Activated CD4-positive, alpha-beta T cell treated with anti-CD3 and anti-CD28 coated beads for 36 hours (primary cell): Measurements from ENCODE around the gene JARID2. TPM values are rescaled to one million over a fixed set of nuclear protein-coding genes. Genes with fewer than 3 reads are reported as not detected.

Experiments used
- ATAC-seq: fragments of 200-7000 bp; cut with Tn5 transposase; one replicate; pipeline ENCODE4 v1.10.0; 2021; ENCODE audit warnings: mild to moderate bottlenecking, moderate library complexity
- CTCF ChIA-PET: fragments of 350-600 bp; sonication (Branson Sonifier 250); formaldehyde crosslinking; loops from one replicate; lab custom pipeline; 2021; ENCODE audit warnings: antibody characterized with exemption; lab: Charles Lee
- POLR2A ChIA-PET: fragments of 350-600 bp; sonication (Branson Sonifier 250); formaldehyde crosslinking; loops from one replicate; lab custom pipeline; 2021; ENCODE audit warnings: antibody characterized with exemption, inconsistent platforms; lab: Charles Lee
- DNase-seq: peaks from one replicate; pipeline ENCODE4 v3.0.0-alpha.2; 2020
- H3K27ac Mint-ChIP-seq: one replicate; pipeline ENCODE4 v1.8.0; 2021; ENCODE audit warnings: mixed read lengths
- H3K27me3 Mint-ChIP-seq: one replicate; pipeline ENCODE4 v1.8.0; 2021; ENCODE audit warnings: mixed read lengths
- H3K36me3 Mint-ChIP-seq: one replicate; pipeline ENCODE4 v1.8.0; 2021; ENCODE audit warnings: low read depth, mixed read lengths
- H3K4me1 Mint-ChIP-seq: one replicate; pipeline ENCODE4 v1.8.0; 2021; ENCODE audit warnings: mixed read lengths
- H3K4me3 Mint-ChIP-seq: one replicate; pipeline ENCODE4 v1.8.0; 2021; ENCODE audit warnings: mild to moderate bottlenecking, moderate library complexity, mixed read lengths
- H3K9me3 Mint-ChIP-seq: one replicate; pipeline ENCODE4 v1.8.0; 2021; ENCODE audit warnings: low read depth, mixed read lengths
- intact Hi-C, 2 experiments: fragments of 100-400 bp; cut with DNase I in 1 of 2; cut with micrococcal nuclease in 1 of 2; formaldehyde crosslinking; loops; one replicate each; pipeline versions ENCODE4 v1.14.2 to v1.15.1; 2022 to 2024; cut with DNase I, micrococcal nuclease
- total RNA-seq, 2 experiments: library from RNA; stranded (reverse); gene quantifications; one replicate each; pipeline ENCODE4 v1.2.3, GENCODE V29; 2021

The JARID2 gene
- total RNA-seq, 2 experiments from 2014 or later = 43.0 to 48.6 TPM

- intact Hi-C loops = no loop called here
- H3K9me3 Mint-ChIP-seq = no peaks in the 10 kb centered on the region
- H3K4me1 Mint-ChIP-seq = no peaks in the 10 kb centered on the region
- no peak overlapping the region for H3K27ac Mint-ChIP-seq
- H3K4me3 Mint-ChIP-seq = no peak overlapping the region
- no peak for DNase-seq
- H3K27me3 Mint-ChIP-seq = no peaks in the 10 kb centered on the region
- ChIA-PET POLR2A (no interaction called here), CTCF (interaction anchor here (0.8 kb wide), 1 partner anchor 48 kb away, joined by 4 read pairs; no protein-coding TSS in a partner anchor)
- peaks cover 72% of the 10 kb centered on the region for H3K36me3 Mint-ChIP-seq
- ATAC-seq = no peak
Measured at GRCh38 chr6:15503346-15503680, 257.4 kb downstream of the JARID2 start.

- POLR2A ChIA-PET = no interaction called here
- no peak for ATAC-seq
- no peak for DNase-seq
- H3K36me3 Mint-ChIP-seq = peaks cover 71% of the 10 kb centered on the region
- H3K27ac Mint-ChIP-seq = no peak overlapping the region
- no peaks in the 10 kb centered on the region for H3K27me3 Mint-ChIP-seq
- CTCF ChIA-PET = interaction anchor here (0.8 kb wide), 1 partner anchor 47 kb away, joined by 4 read pairs; no protein-coding TSS in a partner anchor
- H3K4me1 Mint-ChIP-seq = peaks cover 2% of the 10 kb centered on the region
- H3K9me3 Mint-ChIP-seq = no peaks in the 10 kb centered on the region
- H3K4me3 Mint-ChIP-seq = no peak overlapping the region
- intact Hi-C loops = no loop called here
Measured at GRCh38 chr6:15504040-15504495, 258.2 kb downstream of the JARID2 start.

- H3K9me3 Mint-ChIP-seq = no peaks in the 10 kb centered on the region
- H3K4me3 Mint-ChIP-seq = no peak overlapping the region
- intact Hi-C loops = no loop called here
- no peak for ATAC-seq
- H3K27ac Mint-ChIP-seq = no peak overlapping the region
- ChIA-PET CTCF (no interaction called here), POLR2A (no interaction called here)
- DNase-seq = no peak
- peaks cover 2% of the 10 kb centered on the region for H3K4me1 Mint-ChIP-seq
- peaks cover 69% of the 10 kb centered on the region for H3K36me3 Mint-ChIP-seq
- H3K27me3 Mint-ChIP-seq = no peaks in the 10 kb centered on the region
Measured at GRCh38 chr6:15504581-15505350, 258.9 kb downstream of the JARID2 start.

- intact Hi-C loops = no loop called here
- Mint-ChIP-seq H3K4me3 (no peak overlapping the region), H3K9me3 (no peaks in the 10 kb centered on the region), H3K27me3 (no peaks in the 10 kb centered on the region), H3K27ac (no peak overlapping the region), H3K4me1 (peaks cover 2% of the 10 kb centered on the region), H3K36me3 (peaks cover 66% of the 10 kb centered on the region)
- DNase-seq = no peak
- CTCF ChIA-PET = no interaction called here
- ATAC-seq = no peak
- POLR2A ChIA-PET = no interaction called here
Measured at GRCh38 chr6:15505463-15505918, 259.6 kb downstream of the JARID2 start.

- Mint-ChIP-seq H3K36me3 (peaks cover 64% of the 10 kb centered on the region), H3K9me3 (no peaks in the 10 kb centered on the region), H3K4me1 (peaks cover 2% of the 10 kb centered on the region), H3K27me3 (no peaks in the 10 kb centered on the region), H3K27ac (no peak overlapping the region), H3K4me3 (no peak overlapping the region)
- ATAC-seq (no peak), DNase-seq (no peak)
- CTCF ChIA-PET = interaction anchor here (0.6 kb wide), 1 partner anchor 61 kb away, joined by 3 read pairs; no protein-coding TSS in a partner anchor
- intact Hi-C loops = no loop called here
- POLR2A ChIA-PET = no interaction called here
Measured at GRCh38 chr6:15506066-15506465, 260.2 kb downstream of the JARID2 start.

- ChIA-PET POLR2A (no interaction called here), CTCF (no interaction called here)
- no peak for ATAC-seq
- Mint-ChIP-seq H3K36me3 (peaks cover 64% of the 10 kb centered on the region), H3K4me3 (no peak overlapping the region), H3K27me3 (no peaks in the 10 kb centered on the region), H3K9me3 (no peaks in the 10 kb centered on the region), H3K4me1 (peaks cover 2% of the 10 kb centered on the region), H3K27ac (no peak overlapping the region)
- intact Hi-C loops = no loop called here
- no peak for DNase-seq
Measured at GRCh38 chr6:15507221-15507620, 261.4 kb downstream of the JARID2 start.

GRCh38 chr6:15507746-15508145 is 261.9 kb downstream of the JARID2 start:
- peaks cover 2% of the 10 kb centered on the region for H3K4me1 Mint-ChIP-seq
- POLR2A ChIA-PET = no interaction called here
- no peaks in the 10 kb centered on the region for H3K27me3 Mint-ChIP-seq
- CTCF ChIA-PET = no interaction called here
- DNase-seq (no peak), ATAC-seq (no peak)
- no peak overlapping the region for H3K27ac Mint-ChIP-seq
- intact Hi-C loops = no loop called here
- H3K4me3 Mint-ChIP-seq = no peak overlapping the region
- peaks cover 66% of the 10 kb centered on the region for H3K36me3 Mint-ChIP-seq
- no peaks in the 10 kb centered on the region for H3K9me3 Mint-ChIP-seq

GRCh38 chr6:15508441-15508871 is 262.6 kb downstream of the JARID2 start:
- DNase-seq (no peak), ATAC-seq (no peak)
- Mint-ChIP-seq H3K36me3 (peaks cover 69% of the 10 kb centered on the region), H3K27me3 (no peaks in the 10 kb centered on the region), H3K4me3 (no peak overlapping the region), H3K4me1 (peaks cover 2% of the 10 kb centered on the region), H3K9me3 (no peaks in the 10 kb centered on the region), H3K27ac (peak overlapping the region; percentile 6)
- POLR2A ChIA-PET = no interaction called here
- intact Hi-C loops = no loop called here
- CTCF ChIA-PET = interaction anchor here (0.6 kb wide), 1 partner anchor 19 kb away, joined by 3 read pairs; no protein-coding TSS in a partner anchor

GRCh38 chr6:15508931-15509330 is 263.1 kb downstream of the JARID2 start:
- DNase-seq = no peak
- peaks cover 2% of the 10 kb centered on the region for H3K4me1 Mint-ChIP-seq
- H3K36me3 Mint-ChIP-seq = peaks cover 69% of the 10 kb centered on the region
- H3K27ac Mint-ChIP-seq = peak overlapping the region; percentile 60
- no peak overlapping the region for H3K4me3 Mint-ChIP-seq
- ATAC-seq = no peak
- H3K9me3 Mint-ChIP-seq = no peaks in the 10 kb centered on the region
- ChIA-PET CTCF (no interaction called here), POLR2A (no interaction called here)
- intact Hi-C loops = no loop called here
- no peaks in the 10 kb centered on the region for H3K27me3 Mint-ChIP-seq

GRCh38 chr6:15509335-15509933 is 263.6 kb downstream of the JARID2 start:
- Mint-ChIP-seq H3K27me3 (no peaks in the 10 kb centered on the region), H3K4me3 (no peak overlapping the region), H3K4me1 (peaks cover 2% of the 10 kb centered on the region), H3K27ac (peak overlapping the region; percentile 31), H3K36me3 (peaks cover 70% of the 10 kb centered on the region), H3K9me3 (no peaks in the 10 kb centered on the region)
- intact Hi-C loops = no loop called here
- ATAC-seq = no peak
- CTCF ChIA-PET = no interaction called here
- no peak for DNase-seq
- POLR2A ChIA-PET = no interaction called here

- peak overlapping the region; percentile 31 for H3K27ac Mint-ChIP-seq
- peaks cover 70% of the 10 kb centered on the region for H3K36me3 Mint-ChIP-seq
- POLR2A ChIA-PET = no interaction called here
- DNase-seq = no peak
- no peaks in the 10 kb centered on the region for H3K27me3 Mint-ChIP-seq
- H3K4me1 Mint-ChIP-seq = peaks cover 2% of the 10 kb centered on the region
- intact Hi-C loops = no loop called here
- H3K9me3 Mint-ChIP-seq = no peaks in the 10 kb centered on the region
- CTCF ChIA-PET = no interaction called here
- no peak for ATAC-seq
- no peak overlapping the region for H3K4me3 Mint-ChIP-seq
Measured at GRCh38 chr6:15510121-15510520, 264.3 kb downstream of the JARID2 start.
